Mammary epithelial cell (primary cell): Measurements from ENCODE around the gene MTMR10.

ENCODE experiments used
- CTCF ChIP-seq, 2 donors: IDR thresholded peaks in 1 of 2; conservative IDR thresholded peaks in 1 of 2; 2 replicates each; pipeline ENCODE4 v1.5.1; 2011 to 2012; ENCODE audit warnings: inconsistent platforms in 2 of 2, low read length in 2 of 2, mild to moderate bottlenecking in 2 of 2, control low read depth in 1 of 2, low read depth in 1 of 2; ENCODE audit not compliant: insufficient read depth in 1 of 2; ENCODE audit errors: extremely low read depth in 1 of 2
- EZH2 ChIP-seq: IDR thresholded peaks from 2 replicates; pipeline ENCODE4 v1.6.1; 2012; ENCODE audit warnings: low read length, inconsistent platforms, borderline replicate concordance

- TF ChIP-seq CTCF (conservative IDR thresholded peaks at IDR 0.05 in 1 of 2, IDR thresholded peaks at IDR 0.05 in 1 of 2; ENCODE audit: extremely low read depth in 1 of 2, insufficient read depth in 1 of 2, low read depth in 1 of 2, low read length in 2 of 2) = no peak
- TF ChIP-seq EZH2 = no peak
These were observed 36.6 kb upstream of the MTMR10 start for GRCh38 chr15:31027910-31028578.
